Gastroesophageal sphincter (tissue), 4 donors: ENCODE measurements around the gene KCTD8. TPM values are rescaled to one million over a fixed set of nuclear protein-coding genes. Genes with fewer than 3 reads are reported as not detected.

Source experiments
- ATAC-seq: fragments of 150-250 bp; one replicate; pipeline ENCODE4 v1.9.1; 2016; ENCODE audit warnings: mild to moderate bottlenecking, moderate library complexity
- H3K27ac ChIP-seq, 4 donors: fragments of 200-600 bp; sonication (generic) in 3 of 4; 1 replicate in 3 of 4; 2 replicates in 1 of 4; pipeline ENCODE4 v1.5.1; 2016 to 2019
- H3K27me3 ChIP-seq: fragments of 200-600 bp; sonication (generic); one replicate; pipeline ENCODE4 v1.5.1; 2019
- H3K36me3 ChIP-seq, 2 donors: fragments of 200-600 bp; sonication (generic); one replicate each; pipeline ENCODE4 v1.5.1; 2019; ENCODE audit warnings: control low read depth in 1 of 2
- H3K4me1 ChIP-seq, 3 donors: fragments of 200-600 bp; sonication (generic); 1 replicate in 2 of 3; 2 replicates in 1 of 3; pipeline ENCODE4 v1.5.1; 2016 to 2019; ENCODE audit warnings: control low read depth in 2 of 3
- H3K4me3 ChIP-seq, 2 donors: fragments of 200-600 bp; sonication (generic); one replicate each; pipeline ENCODE4 v1.5.1; 2019; ENCODE audit warnings: mild to moderate bottlenecking in 1 of 2, moderate library complexity in 1 of 2
- H3K9me3 ChIP-seq, 3 donors: fragments of 200-600 bp; sonication (generic); one replicate each; pipeline ENCODE4 v1.5.1; 2017 to 2019; ENCODE audit warnings: control low read depth in 2 of 3
- EP300 ChIP-seq: sonication (generic); formaldehyde crosslinking; IDR thresholded peaks from one replicate; pipeline ENCODE4 v1.6.1; 2017; ENCODE audit warnings: antibody characterized with exemption, mild to moderate bottlenecking
- POLR2A ChIP-seq, 2 donors: fragments of 450-650 bp; IDR thresholded peaks; one replicate each; pipeline ENCODE4 v1.6.1; 2017; ENCODE audit warnings: antibody characterized with exemption in 2 of 2, mild to moderate bottlenecking in 2 of 2, moderate library complexity in 1 of 2
- POLR2AphosphoS5 ChIP-seq: sonication (generic); formaldehyde crosslinking; IDR thresholded peaks from one replicate; pipeline ENCODE4 v1.6.1; 2017; ENCODE audit warnings: antibody characterized with exemption
- WGBS, 2 donors: methylation state at CpG; one replicate each; pipeline ENCODE4 v1.1.5; 2018; ENCODE audit warnings: low coverage in 1 of 2; 5-methylcytosine and 5-hydroxymethylcytosine counted together
- total RNA-seq, 4 donors: library from RNA; depleted of rRNA; stranded (reverse); fragments of >200 nt; gene quantifications; one replicate each; pipeline ENCODE4 v1.1.0, GENCODE V29; 2016
- TF ChIP-seq, protein P1 (sequence below), 4 experiments: fragments of 200-600 bp in 2 of 4; fragments of 450-650 bp in 2 of 4; sonication (generic) in 1 of 4; IDR thresholded peaks; one replicate each; pipeline ENCODE4 v1.5.1; 2017 to 2019; ENCODE audit warnings: antibody characterized with exemption in 4 of 4, mild to moderate bottlenecking in 2 of 4, moderate library complexity in 2 of 4

Gene KCTD8
- total RNA-seq, 4 donors from 2014 or later = 0.89 to 4.4 (median 2.4) TPM

- 40 to 46% methylated on average over 3 of the region's 3 CpGs for WGBS, 2 donors
- H3K36me3 ChIP-seq = no peaks in the 10 kb centered on the region
- no peak overlapping the region for H3K27ac ChIP-seq
- TF ChIP-seq POLR2A (IDR thresholded peaks at IDR 0.05) = no peak
- TF ChIP-seq, protein P1, sequence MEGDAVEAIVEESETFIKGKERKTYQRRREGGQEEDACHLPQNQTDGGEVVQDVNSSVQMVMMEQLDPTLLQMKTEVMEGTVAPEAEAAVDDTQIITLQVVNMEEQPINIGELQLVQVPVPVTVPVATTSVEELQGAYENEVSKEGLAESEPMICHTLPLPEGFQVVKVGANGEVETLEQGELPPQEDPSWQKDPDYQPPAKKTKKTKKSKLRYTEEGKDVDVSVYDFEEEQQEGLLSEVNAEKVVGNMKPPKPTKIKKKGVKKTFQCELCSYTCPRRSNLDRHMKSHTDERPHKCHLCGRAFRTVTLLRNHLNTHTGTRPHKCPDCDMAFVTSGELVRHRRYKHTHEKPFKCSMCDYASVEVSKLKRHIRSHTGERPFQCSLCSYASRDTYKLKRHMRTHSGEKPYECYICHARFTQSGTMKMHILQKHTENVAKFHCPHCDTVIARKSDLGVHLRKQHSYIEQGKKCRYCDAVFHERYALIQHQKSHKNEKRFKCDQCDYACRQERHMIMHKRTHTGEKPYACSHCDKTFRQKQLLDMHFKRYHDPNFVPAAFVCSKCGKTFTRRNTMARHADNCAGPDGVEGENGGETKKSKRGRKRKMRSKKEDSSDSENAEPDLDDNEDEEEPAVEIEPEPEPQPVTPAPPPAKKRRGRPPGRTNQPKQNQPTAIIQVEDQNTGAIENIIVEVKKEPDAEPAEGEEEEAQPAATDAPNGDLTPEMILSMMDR (IDR thresholded peaks at IDR 0.05) = no peak
- TF ChIP-seq EP300 = no peak
- no peak for TF ChIP-seq POLR2AphosphoS5
- no peak for ATAC-seq
- no peaks in the 10 kb centered on the region for H3K27me3 ChIP-seq
- H3K9me3 ChIP-seq = peaks cover 0 to 9% (median 0%) of the 10 kb centered on the region in 3 donors
- no peak overlapping the region for H3K4me3 ChIP-seq
- H3K4me1 ChIP-seq = no peaks in the 10 kb centered on the region
These were observed 298.5 kb downstream of the KCTD8 start for GRCh38 chr4:44150091-44150576.

DNA sequence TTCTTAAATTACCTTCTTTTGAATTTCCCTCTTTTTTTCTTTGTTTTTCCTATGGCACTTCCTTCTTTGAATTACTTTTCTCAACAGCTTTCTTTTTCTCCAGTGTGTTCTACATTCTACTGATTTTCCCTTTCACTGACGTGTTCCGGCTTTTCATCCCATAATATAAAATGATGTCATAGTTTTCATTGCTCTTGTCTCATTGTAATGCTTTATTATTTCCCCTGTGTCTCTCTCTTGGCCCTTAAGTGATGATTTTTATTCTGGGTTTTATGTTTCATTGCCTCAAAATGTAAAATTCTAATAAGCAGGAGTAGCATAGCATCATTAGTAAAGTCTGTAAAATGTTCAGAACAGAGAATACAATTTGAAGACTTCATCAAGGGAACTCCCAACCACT lies 299.3 kb downstream of the KCTD8 start:
- Histone ChIP-seq H3K27ac (no peak overlapping the region), H3K4me3 (no peak overlapping the region), H3K36me3 (no peaks in the 10 kb centered on the region), H3K4me1 (no peaks in the 10 kb centered on the region), H3K9me3 (peaks cover 0 to 9% (median 0%) of the 10 kb centered on the region in 3 donors), H3K27me3 (no peaks in the 10 kb centered on the region)
- no peak for TF ChIP-seq POLR2A (IDR thresholded peaks at IDR 0.05)
- TF ChIP-seq POLR2AphosphoS5 = no peak
- TF ChIP-seq EP300 = no peak
- TF ChIP-seq, protein P1 (IDR thresholded peaks at IDR 0.05) = no peak
- WGBS, 2 donors = 44 to 71% methylated on average over 2 of the region's 2 CpGs
- no peak for ATAC-seq

- no peaks in the 10 kb centered on the region for H3K4me1 ChIP-seq
- H3K27ac ChIP-seq = no peak overlapping the region
- no peaks in the 10 kb centered on the region for H3K36me3 ChIP-seq
- TF ChIP-seq, protein P1 (IDR thresholded peaks at IDR 0.05) = no peak
- TF ChIP-seq EP300 (no peak), POLR2A (IDR thresholded peaks at IDR 0.05) (no peak), POLR2AphosphoS5 (no peak)
- peaks cover 0 to 9% (median 0%) of the 10 kb centered on the region in 3 donors for H3K9me3 ChIP-seq
- no peak overlapping the region for H3K4me3 ChIP-seq
- no peaks in the 10 kb centered on the region for H3K27me3 ChIP-seq
- ATAC-seq = no peak
- WGBS, 2 donors = 0 to 45% methylated on average over 1 of the region's 1 CpG
These were observed 301.0 kb downstream of the KCTD8 start for GRCh38 chr4:44147571-44148075.

DNA sequence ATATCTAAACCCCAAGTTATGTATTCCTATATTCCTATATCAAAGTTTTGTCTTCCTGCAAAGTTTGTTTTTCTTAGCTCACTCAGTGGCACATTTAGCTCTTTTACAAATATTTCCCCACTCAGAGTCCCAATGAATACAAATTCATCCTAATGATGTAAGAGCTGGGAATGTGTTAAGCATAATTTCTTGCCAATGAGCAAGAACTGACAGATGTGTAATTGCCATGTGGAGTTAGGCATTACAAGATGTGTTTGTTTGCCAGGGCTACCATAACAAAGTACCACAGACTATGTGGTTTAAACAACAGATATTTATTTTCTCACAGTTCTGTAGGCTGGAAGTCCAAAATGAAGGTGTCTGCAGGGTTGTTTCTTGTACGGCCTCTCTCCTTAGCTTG lies 302.1 kb downstream of the KCTD8 start:
- ATAC-seq = no peak
- 100% methylated on average over 1 of the region's 1 CpG for WGBS, 2 donors
- Histone ChIP-seq H3K36me3 (no peaks in the 10 kb centered on the region), H3K27me3 (no peaks in the 10 kb centered on the region), H3K4me3 (no peak overlapping the region), H3K4me1 (no peaks in the 10 kb centered on the region), H3K27ac (no peak overlapping the region), H3K9me3 (peaks cover 0 to 9% (median 0%) of the 10 kb centered on the region in 3 donors)
- TF ChIP-seq POLR2A (IDR thresholded peaks at IDR 0.05) (no peak), POLR2AphosphoS5 (no peak), EP300 (no peak)
- TF ChIP-seq, protein P1 (IDR thresholded peaks at IDR 0.05) = no peak

DNA sequence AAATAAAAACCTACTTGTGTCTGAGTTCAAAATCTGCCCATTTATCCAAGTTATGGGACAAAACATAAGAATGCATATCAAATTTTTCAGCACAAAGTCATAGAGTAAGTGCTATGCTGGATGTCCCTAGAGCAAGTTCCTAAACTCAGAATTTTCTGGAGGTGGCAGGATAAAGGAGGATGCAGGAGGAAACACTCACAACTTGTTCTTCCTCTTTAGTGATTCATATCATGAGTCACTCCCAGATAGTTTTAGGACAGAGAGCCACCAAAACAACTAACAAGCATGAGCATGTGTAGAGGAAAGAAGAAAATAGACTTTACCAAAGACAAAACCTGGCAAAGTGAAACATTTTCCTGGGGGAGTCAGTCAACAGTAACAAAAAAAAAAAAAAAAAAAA lies 302.7 kb downstream of the KCTD8 start:
- TF ChIP-seq, protein P1 (IDR thresholded peaks at IDR 0.05) = no peak
- TF ChIP-seq POLR2A (IDR thresholded peaks at IDR 0.05) = no peak
- TF ChIP-seq EP300 = no peak
- TF ChIP-seq POLR2AphosphoS5 = no peak
- Histone ChIP-seq H3K4me3 (no peak overlapping the region), H3K4me1 (no peaks in the 10 kb centered on the region), H3K27ac (no peak overlapping the region), H3K27me3 (no peaks in the 10 kb centered on the region), H3K36me3 (no peaks in the 10 kb centered on the region), H3K9me3 (peaks cover 0 to 9% (median 0%) of the 10 kb centered on the region in 3 donors)
- ATAC-seq = no peak
